ENCODE measurements around the gene LUC7L. TPM values are rescaled to one million over a fixed set of nuclear protein-coding genes. Genes with fewer than 3 reads are reported as not detected.

The LUC7L gene
- total RNA-seq, 1 donor from 2014 or later: 74.1 TPM

DNA sequence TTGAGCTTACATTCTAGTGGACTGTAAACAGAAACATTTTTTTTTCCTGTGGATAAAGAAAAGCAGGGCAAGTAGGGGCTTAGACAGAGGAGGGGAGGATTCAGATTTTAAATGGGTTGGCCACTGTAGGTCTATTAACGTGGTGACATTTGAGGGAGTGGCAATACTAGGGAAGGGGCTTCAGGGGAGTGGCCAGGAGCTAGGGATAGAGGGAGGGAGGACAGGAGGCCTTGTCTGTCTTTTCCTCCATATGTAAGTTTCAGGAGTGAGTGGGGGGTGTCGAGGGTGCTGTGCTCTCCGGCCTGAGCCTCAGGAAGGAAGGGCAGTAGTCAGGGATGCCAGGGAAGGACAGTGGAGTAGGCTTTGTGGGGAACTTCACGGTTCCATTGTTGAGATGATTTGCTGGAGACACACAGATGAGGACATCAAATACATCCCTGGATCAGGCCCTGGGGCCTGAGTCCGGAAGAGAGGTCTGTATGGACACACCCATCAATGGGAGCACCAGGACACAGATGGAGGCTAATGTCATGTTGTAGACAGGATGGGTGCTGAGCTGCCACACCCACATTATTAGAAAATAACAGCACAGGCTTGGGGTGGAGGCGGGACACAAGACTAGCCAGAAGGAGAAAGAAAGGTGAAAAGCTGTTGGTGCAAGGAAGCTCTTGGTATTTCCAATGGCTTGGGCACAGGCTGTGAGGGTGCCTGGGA, 70.0 kb downstream of the LUC7L start:
- no peak overlapping the region for H2AFZ ChIP-seq (ENCODE audit: low read depth, low read length)
- H3K4me1 Mint-ChIP-seq (ENCODE audit: low read depth, unreplicated experiment): peaks cover 3% of the 10 kb centered on the region
- H3K27me3 Mint-ChIP-seq (ENCODE audit: low read depth, unreplicated experiment): peaks cover 50% of the 10 kb centered on the region
- H3K9ac ChIP-seq (ENCODE audit: low read length): no peak overlapping the region
- H3K27ac Mint-ChIP-seq (ENCODE audit: unreplicated experiment): no peak overlapping the region
- H3K4me2 ChIP-seq (ENCODE audit: low read length): no peak overlapping the region
- H3K4me1 ChIP-seq (ENCODE audit: insufficient read depth, low read length): peaks cover 6% of the 10 kb centered on the region
- H3K79me2 ChIP-seq (ENCODE audit: insufficient read depth, low read length): no peaks in the 10 kb centered on the region
- DNase-seq (ENCODE audit: low read depth): no peak
- peaks cover 3% of the 10 kb centered on the region for H3K36me3 Mint-ChIP-seq (ENCODE audit: low read depth, unreplicated experiment)
- no peak overlapping the region for H3K27ac ChIP-seq (ENCODE audit: low read depth, low read length)
- H3K9me3 Mint-ChIP-seq (ENCODE audit: unreplicated experiment): peaks cover 9% of the 10 kb centered on the region
- no peaks in the 10 kb centered on the region for H3K36me3 ChIP-seq (ENCODE audit: insufficient read depth, low read length)
- H3K9me3 ChIP-seq (ENCODE audit: insufficient read depth, low read depth, low read length): no peaks in the 10 kb centered on the region
- no peak overlapping the region for H3K4me3 ChIP-seq (ENCODE audit: insufficient read depth, low read depth, low read length)
- H3K4me3 Mint-ChIP-seq (ENCODE audit: unreplicated experiment): no peak overlapping the region
- no peaks in the 10 kb centered on the region for H4K20me1 ChIP-seq (ENCODE audit: insufficient read depth, low read length)
- no peak for FAIRE-seq
- H3K27me3 ChIP-seq (ENCODE audit: insufficient read depth, low read length): peaks cover 21% of the 10 kb centered on the region
- no peak for TF ChIP-seq EZH2 (IDR thresholded peaks at IDR 0.05; ENCODE audit: insufficient read depth, low read length)
- TF ChIP-seq, protein P1, sequence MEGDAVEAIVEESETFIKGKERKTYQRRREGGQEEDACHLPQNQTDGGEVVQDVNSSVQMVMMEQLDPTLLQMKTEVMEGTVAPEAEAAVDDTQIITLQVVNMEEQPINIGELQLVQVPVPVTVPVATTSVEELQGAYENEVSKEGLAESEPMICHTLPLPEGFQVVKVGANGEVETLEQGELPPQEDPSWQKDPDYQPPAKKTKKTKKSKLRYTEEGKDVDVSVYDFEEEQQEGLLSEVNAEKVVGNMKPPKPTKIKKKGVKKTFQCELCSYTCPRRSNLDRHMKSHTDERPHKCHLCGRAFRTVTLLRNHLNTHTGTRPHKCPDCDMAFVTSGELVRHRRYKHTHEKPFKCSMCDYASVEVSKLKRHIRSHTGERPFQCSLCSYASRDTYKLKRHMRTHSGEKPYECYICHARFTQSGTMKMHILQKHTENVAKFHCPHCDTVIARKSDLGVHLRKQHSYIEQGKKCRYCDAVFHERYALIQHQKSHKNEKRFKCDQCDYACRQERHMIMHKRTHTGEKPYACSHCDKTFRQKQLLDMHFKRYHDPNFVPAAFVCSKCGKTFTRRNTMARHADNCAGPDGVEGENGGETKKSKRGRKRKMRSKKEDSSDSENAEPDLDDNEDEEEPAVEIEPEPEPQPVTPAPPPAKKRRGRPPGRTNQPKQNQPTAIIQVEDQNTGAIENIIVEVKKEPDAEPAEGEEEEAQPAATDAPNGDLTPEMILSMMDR (IDR thresholded peaks at IDR 0.05; ENCODE audit: insufficient read depth, low read depth, low read length): no peak

DNA sequence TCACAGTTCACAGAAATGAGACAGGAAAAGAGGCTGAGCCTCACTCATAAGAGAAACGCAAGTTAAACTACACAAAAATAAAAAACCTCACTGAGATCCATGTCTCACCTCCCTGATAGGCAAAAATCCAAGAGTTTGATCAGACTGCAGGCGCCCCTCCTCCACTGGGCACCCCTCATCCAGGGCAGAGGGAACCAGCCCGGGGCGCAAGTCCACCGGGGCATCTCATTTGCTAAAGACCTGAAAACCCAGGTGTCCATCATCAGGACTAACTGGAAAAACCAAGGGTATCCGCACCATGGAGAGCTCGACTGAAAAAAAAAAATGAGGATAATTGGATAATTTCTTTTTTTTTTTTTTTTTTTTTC, 74.2 kb downstream of the LUC7L start:
- peaks cover 47% of the 10 kb centered on the region for H3K27me3 Mint-ChIP-seq (ENCODE audit: low read depth, unreplicated experiment)
- peaks cover 4% of the 10 kb centered on the region for H3K9me3 Mint-ChIP-seq (ENCODE audit: unreplicated experiment)
- DNase-seq (ENCODE audit: low read depth) (no peak), FAIRE-seq (no peak)
- H3K4me2 ChIP-seq (ENCODE audit: low read length): peak overlapping the region; percentile 88
- H3K27ac ChIP-seq (ENCODE audit: low read depth, low read length): no peak overlapping the region
- no peak overlapping the region for H3K4me3 ChIP-seq (ENCODE audit: insufficient read depth, low read depth, low read length)
- peak overlapping the region; percentile 50 for H3K27ac Mint-ChIP-seq (ENCODE audit: unreplicated experiment)
- H3K9ac ChIP-seq (ENCODE audit: low read length): no peak overlapping the region
- peaks cover 7% of the 10 kb centered on the region for H3K4me1 ChIP-seq (ENCODE audit: insufficient read depth, low read length)
- H4K20me1 ChIP-seq (ENCODE audit: insufficient read depth, low read length): no peaks in the 10 kb centered on the region
- peaks cover 3% of the 10 kb centered on the region for H3K4me1 Mint-ChIP-seq (ENCODE audit: low read depth, unreplicated experiment)
- H3K36me3 ChIP-seq (ENCODE audit: insufficient read depth, low read length): no peaks in the 10 kb centered on the region
- no peaks in the 10 kb centered on the region for H3K79me2 ChIP-seq (ENCODE audit: insufficient read depth, low read length)
- H3K4me3 Mint-ChIP-seq (ENCODE audit: unreplicated experiment): peak overlapping the region; percentile 85
- no peak for TF ChIP-seq EZH2 (IDR thresholded peaks at IDR 0.05; ENCODE audit: insufficient read depth, low read length)
- TF ChIP-seq, protein P1 (IDR thresholded peaks at IDR 0.05; ENCODE audit: insufficient read depth, low read depth, low read length): no peak
- H3K36me3 Mint-ChIP-seq (ENCODE audit: low read depth, unreplicated experiment): peaks cover 3% of the 10 kb centered on the region
- no peaks in the 10 kb centered on the region for H3K9me3 ChIP-seq (ENCODE audit: insufficient read depth, low read depth, low read length)
- peaks cover 21% of the 10 kb centered on the region for H3K27me3 ChIP-seq (ENCODE audit: insufficient read depth, low read length)
- peak overlapping the region; percentile 7 for H2AFZ ChIP-seq (ENCODE audit: low read depth, low read length)
